GM18526 (cell line): ENCODE measurements around the gene NAT16.
A peak's percentile ranks its signal among the peaks of the same experiment; 100 is the strongest.

Experiments used
- POLR2A ChIP-seq: IDR thresholded peaks from 3 replicates; pipeline ENCODE4 v1.6.1; 2011; ENCODE audit not compliant: insufficient read length; ENCODE audit errors: extremely low read depth

The NAT16 gene

DNA sequence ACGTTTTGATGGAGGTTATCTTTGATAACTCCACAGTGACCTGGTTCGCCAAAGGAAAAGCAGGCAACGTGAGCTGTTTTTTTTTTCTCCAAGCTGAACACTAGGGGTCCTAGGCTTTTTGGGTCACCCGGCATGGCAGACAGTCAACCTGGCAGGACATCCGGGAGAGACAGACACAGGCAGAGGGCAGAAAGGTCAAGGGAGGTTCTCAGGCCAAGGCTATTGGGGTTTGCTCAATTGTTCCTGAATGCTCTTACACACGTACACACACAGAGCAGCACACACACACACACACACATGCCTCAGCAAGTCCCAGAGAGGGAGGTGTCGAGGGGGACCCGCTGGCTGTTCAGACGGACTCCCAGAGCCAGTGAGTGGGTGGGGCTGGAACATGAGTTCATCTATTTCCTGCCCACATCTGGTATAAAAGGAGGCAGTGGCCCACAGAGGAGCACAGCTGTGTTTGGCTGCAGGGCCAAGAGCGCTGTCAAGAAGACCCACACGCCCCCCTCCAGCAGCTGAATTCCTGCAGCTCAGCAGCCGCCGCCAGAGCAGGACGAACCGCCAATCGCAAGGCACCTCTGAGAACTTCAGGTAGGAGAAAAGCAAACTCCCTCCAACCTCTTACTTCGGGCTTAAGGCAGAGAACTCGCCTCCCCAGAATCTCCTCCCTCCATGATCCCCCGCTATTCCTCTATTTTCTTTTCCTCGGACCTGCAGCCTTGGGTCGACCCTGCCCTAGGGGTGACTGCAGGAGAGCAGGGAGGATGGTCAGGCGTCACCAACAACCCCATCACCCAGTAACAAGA, 53.2 kb downstream of the NAT16 start, which contains the start of gene SERPINE1:
Gene SERPINE1, plus strand, starts transcription at position 454 of the 809 bp plus-strand sequence. CDS start 1,290 bp downstream, outside the sequence.
- TF ChIP-seq POLR2A: peak; percentile 44

DNA sequence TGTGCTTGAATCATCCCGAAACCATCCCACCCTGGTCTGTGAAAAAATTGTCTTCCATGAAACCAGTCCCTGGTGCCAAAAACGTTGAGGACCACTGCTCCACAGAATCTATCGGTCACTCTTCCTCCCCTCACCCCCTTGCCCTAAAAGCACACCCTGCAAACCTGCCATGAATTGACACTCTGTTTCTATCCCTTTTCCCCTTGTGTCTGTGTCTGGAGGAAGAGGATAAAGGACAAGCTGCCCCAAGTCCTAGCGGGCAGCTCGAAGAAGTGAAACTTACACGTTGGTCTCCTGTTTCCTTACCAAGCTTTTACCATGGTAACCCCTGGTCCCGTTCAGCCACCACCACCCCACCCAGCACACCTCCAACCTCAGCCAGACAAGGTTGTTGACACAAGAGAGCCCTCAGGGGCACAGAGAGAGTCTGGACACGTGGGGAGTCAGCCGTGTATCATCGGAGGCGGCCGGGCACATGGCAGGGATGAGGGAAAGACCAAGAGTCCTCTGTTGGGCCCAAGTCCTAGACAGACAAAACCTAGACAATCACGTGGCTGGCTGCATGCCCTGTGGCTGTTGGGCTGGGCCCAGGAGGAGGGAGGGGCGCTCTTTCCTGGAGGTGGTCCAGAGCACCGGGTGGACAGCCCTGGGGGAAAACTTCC, 54.0 kb downstream of the NAT16 start:
- TF ChIP-seq POLR2A: no peak

DNA sequence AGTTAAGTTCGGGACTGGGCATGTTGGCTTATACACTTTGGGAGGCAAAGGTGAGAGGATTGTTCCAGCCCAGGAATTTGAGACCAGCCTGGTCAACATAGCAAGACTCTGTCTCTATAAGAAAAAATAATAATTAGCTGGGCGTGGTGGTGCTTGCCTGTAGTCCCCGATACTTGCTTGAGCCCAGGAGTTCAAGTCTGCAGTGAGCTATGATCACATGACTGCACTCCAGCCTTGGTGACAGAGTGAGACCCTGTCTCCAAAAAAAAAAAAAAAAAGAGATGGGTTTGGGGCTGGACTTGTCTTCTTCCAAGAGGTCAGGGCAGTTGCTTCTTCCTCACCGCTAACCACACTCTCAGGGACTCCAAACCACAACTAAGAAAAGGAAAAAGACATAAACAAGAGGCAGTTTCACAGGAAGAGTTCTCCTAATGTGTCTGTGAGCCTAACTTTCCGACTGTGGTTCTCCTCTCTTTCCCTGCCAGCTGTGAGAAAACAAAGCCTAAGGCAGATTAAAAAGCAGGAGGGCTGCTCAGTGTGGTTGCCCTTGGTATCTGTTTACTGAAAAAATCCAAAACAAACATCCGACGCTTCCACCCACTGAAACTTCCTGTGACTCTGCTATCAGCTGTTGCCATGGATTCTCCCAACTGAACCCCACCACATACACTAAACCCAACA, 55.6 kb downstream of the NAT16 start:
- no peak for TF ChIP-seq POLR2A

DNA sequence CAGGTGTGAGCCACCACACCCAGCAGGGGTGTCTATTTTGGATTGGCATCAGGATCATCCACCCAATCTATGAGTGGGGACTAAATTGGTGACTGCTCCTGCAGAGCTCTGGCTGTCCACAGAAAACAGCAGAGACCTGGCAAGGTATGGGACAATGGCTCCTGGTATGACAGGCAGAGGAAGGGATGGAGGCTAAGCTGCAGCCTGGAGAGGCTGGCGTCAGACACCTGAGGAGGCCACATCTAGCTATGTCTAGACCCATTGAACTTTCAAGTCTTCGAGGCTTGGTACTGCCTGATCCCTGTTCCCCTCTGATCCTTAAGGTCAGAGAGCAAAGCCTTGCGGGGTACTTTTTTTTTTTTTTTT, 56.4 kb downstream of the NAT16 start:
- no peak for TF ChIP-seq POLR2A

DNA sequence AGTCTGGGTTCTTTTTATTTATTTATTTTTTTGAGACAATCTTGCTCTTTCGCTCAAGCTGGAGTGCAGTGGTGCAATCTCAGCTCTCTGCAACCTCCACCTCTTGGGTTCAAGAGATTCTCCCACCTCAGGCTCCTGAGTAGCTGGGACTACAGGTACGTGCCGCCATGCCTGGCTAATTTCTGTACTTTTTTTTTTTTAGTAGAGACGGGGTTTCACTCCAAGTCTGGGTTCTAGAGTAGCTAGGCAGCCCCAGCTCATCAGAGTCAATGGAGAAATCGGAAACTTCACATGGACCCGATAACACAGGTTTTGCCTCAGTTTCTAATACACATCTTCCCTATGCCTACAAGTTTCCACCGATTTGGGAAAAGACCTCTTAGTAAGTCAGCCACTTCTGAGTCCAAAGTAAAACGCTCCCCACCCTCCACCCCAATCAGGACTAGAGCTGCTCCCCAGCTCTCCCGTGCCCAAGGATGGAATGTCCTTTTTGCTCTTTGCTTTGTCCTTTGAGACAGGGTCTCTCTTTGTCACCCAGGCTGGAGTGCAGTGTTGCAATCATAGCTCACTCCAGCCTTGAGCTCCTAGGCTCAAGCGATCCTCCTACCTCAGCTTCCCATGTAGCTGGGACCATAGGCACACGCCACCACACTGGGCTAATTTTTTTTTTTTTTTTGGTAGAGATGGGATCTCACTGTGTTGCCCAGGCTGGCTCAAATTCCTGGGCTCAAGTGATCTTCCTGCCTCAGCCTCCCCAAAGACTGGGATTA, 57.0 kb downstream of the NAT16 start:
- no peak for TF ChIP-seq POLR2A

DNA sequence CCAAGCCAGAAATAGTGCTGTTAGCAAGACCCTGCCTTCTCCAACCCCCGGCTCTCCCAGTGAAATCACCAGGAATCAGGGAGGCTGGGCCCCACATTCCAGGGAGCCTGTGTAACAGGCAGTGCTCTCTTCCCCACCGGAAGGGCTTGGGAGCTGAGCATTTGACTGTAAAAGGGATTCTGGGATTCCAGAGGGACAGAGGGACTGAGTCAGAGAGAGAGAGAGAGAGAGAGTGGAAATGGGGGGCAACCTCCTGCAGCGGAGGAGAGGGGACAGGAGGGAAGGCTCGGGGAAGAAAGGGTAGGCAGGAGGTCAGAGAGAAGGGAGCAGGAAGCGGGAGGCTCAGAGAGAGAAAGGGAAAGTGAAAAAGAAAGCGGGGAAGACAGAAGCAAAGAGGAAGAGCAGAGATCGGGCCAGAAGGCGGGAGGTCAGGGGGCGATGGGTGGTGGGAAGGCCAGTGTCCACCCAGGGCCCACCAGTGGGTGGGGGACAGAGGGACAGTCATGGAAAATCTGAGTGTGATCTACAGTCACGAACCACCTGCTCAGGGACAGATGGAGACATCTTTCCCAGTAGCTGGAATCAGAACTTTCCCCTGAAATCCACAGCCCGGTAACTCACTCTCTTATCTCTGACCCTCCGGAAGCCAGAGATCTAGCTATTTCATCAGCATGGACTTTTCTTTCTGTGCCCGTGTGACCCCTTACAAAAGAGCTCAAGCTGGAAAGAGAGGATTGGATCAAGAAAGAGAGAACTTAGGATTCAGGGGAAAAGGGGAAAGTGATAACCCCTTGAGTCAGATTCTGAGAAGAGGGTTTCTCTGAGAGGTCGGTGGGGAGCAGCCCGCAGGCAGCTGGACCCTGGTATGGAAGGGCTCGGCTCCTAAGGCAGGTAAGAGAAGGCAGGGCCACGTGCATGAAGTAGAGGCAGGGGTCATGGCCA, 57.8 kb downstream of the NAT16 start:
- peak; percentile 24 for TF ChIP-seq POLR2A
